Liver (tissue), 9 donors: ENCODE results near the gene C20orf173. TPM values are rescaled to one million over a fixed set of nuclear protein-coding genes. Genes with fewer than 3 reads are reported as not detected.

Source experiments
- DNase-seq: peaks from one replicate; pipeline ENCODE4 v3.0.0-alpha.2; 2017; ENCODE audit warnings: low spot score
- H3K27ac ChIP-seq, 2 donors: one replicate each; pipeline ENCODE4 v1.7.0; 2013; ENCODE audit warnings: inconsistent platforms in 2 of 2, low read length in 2 of 2, control low read depth in 1 of 2, low read depth in 1 of 2, mild to moderate bottlenecking in 1 of 2
- H3K27me3 ChIP-seq, 4 donors: one replicate each; pipeline versions ENCODE4 v1.6.1 to v1.7.0; 2013; ENCODE audit warnings: low read length in 3 of 4, inconsistent platforms in 1 of 4, mild to moderate bottlenecking in 1 of 4, moderate library complexity in 1 of 4; ENCODE audit not compliant: control insufficient read depth in 4 of 4, insufficient read depth in 4 of 4
- H3K36me3 ChIP-seq, 4 donors: one replicate each; pipeline versions ENCODE4 v1.6.1 to v1.7.0; 2013; ENCODE audit warnings: low read length in 3 of 4, mild to moderate bottlenecking in 3 of 4, low read depth in 1 of 4, moderate library complexity in 1 of 4; ENCODE audit not compliant: control insufficient read depth in 4 of 4, insufficient read depth in 3 of 4
- H3K4me1 ChIP-seq, 4 donors: one replicate each; pipeline versions ENCODE4 v1.6.1 to v1.7.0; 2013; ENCODE audit warnings: low read length in 3 of 4, mild to moderate bottlenecking in 3 of 4, moderate library complexity in 1 of 4; ENCODE audit not compliant: control insufficient read depth in 4 of 4, insufficient read depth in 4 of 4
- H3K4me3 ChIP-seq, 3 donors: one replicate each; pipeline versions ENCODE4 v1.6.1 to v1.7.0; 2013; ENCODE audit warnings: low read length in 3 of 3, control low read depth in 1 of 3, low read depth in 1 of 3, mild to moderate bottlenecking in 1 of 3
- H3K9ac ChIP-seq, 2 donors: one replicate each; pipeline ENCODE4 v1.7.0; 2013; ENCODE audit warnings: low read length in 2 of 2, mild to moderate bottlenecking in 2 of 2, moderate library complexity in 2 of 2, control low read depth in 1 of 2, low read depth in 1 of 2
- H3K9me3 ChIP-seq, 4 donors: one replicate each; pipeline versions ENCODE4 v1.6.1 to v1.7.0; 2013; ENCODE audit warnings: low read length in 3 of 4; ENCODE audit not compliant: control insufficient read depth in 4 of 4
- FOXA1 ChIP-seq: IDR thresholded peaks from 2 replicates; pipeline ENCODE4 v1.6.1; 2016; ENCODE audit warnings: antibody characterized with exemption
- FOXA2 ChIP-seq: IDR thresholded peaks from 2 replicates; pipeline ENCODE4 v1.6.1; 2016; ENCODE audit warnings: antibody characterized with exemption
- HNF4A ChIP-seq, 2 donors: conservative IDR thresholded peaks; 2 replicates each; pipeline ENCODE4 v1.6.1; 2016; ENCODE audit warnings: antibody characterized with exemption in 2 of 2, mild to moderate bottlenecking in 2 of 2
- HNF4G ChIP-seq: IDR thresholded peaks from 2 replicates; pipeline ENCODE4 v1.6.1; 2016; ENCODE audit warnings: antibody characterized with exemption
- JUND ChIP-seq, 2 donors: IDR thresholded peaks; 2 replicates each; pipeline ENCODE4 v1.6.1; 2016; ENCODE audit warnings: antibody characterized with exemption in 2 of 2
- NR2F2 ChIP-seq: IDR thresholded peaks from 2 replicates; pipeline ENCODE4 v1.6.1; 2016; ENCODE audit warnings: antibody characterized with exemption
- RAD21 ChIP-seq, 2 donors: IDR thresholded peaks; 2 replicates each; pipeline ENCODE4 v1.6.1; 2016; ENCODE audit warnings: antibody characterized with exemption in 2 of 2, mild to moderate bottlenecking in 2 of 2
- RXRA ChIP-seq, 2 donors: IDR thresholded peaks; 2 replicates each; pipeline ENCODE4 v1.6.1; 2017 to 2018; ENCODE audit warnings: antibody characterized with exemption in 2 of 2, mild to moderate bottlenecking in 1 of 2
- SP1 ChIP-seq: IDR thresholded peaks from 2 replicates; pipeline ENCODE4 v1.6.1; 2018; ENCODE audit warnings: antibody characterized with exemption, mild to moderate bottlenecking
- TAF1 ChIP-seq: conservative IDR thresholded peaks from 2 replicates; pipeline ENCODE4 v1.6.1; 2016; ENCODE audit warnings: antibody characterized with exemption, mild to moderate bottlenecking
- YY1 ChIP-seq: IDR thresholded peaks from 2 replicates; pipeline ENCODE4 v1.6.1; 2016; ENCODE audit warnings: antibody characterized with exemption, mild to moderate bottlenecking
- WGBS: extraction: QIAGEN DNeasy Blood & Tissue Kit; methylation state at CpG from one replicate; pipeline ENCODE4 v1.1.7; 2013; 5-methylcytosine and 5-hydroxymethylcytosine counted together
- polyA plus RNA-seq, 2 donors: library from polyadenylated mRNA; stranded (reverse) in 1 of 2; unstranded in 1 of 2; fragments of 200-250 nt in 1 of 2; fragments of >200 nt in 1 of 2; fragmentation: Nextera tagmentation in 1 of 2; extraction: Ambion mirVana in 1 of 2; gene quantifications; one replicate each; pipeline versions ENCODE4 v1.2.1 to v1.2.3, GENCODE V29; 2013 to 2015
- total RNA-seq, 2 donors: library from RNA; depleted of rRNA; stranded (reverse); fragments of >200 nt; gene quantifications; one replicate each; pipeline ENCODE4 v1.2.3, GENCODE V29; 2014
- TF ChIP-seq, protein P1 (sequence below): IDR thresholded peaks from 2 replicates; pipeline ENCODE4 v1.6.1; 2016; ENCODE audit warnings: antibody characterized with exemption
- TF ChIP-seq, protein P2 (sequence below): fragments of 150-350 bp; IDR thresholded peaks from 2 replicates; pipeline ENCODE4 v1.5.1; 2017; ENCODE audit warnings: improper control_type of control experiment, low read depth, low read length; ENCODE audit not compliant: missing input control
- TF ChIP-seq, protein P3 (sequence below): IDR thresholded peaks from 2 replicates; pipeline ENCODE4 v1.6.1; 2016; ENCODE audit warnings: antibody characterized with exemption
- TF ChIP-seq, protein P4 (sequence below): IDR thresholded peaks from 2 replicates; pipeline ENCODE4 v1.6.1; 2016; ENCODE audit warnings: antibody characterized with exemption, mild to moderate bottlenecking
- TF ChIP-seq, protein P5 (sequence below): IDR thresholded peaks from 2 replicates; pipeline ENCODE4 v1.6.1; 2016; ENCODE audit warnings: antibody characterized with exemption
- donor health status: healthy.
- donor health status: healthy.
- donor health status: healthy.
- donor health status: healthy.
- donor health status: healthy.

Gene C20orf173
- total and polyA plus RNA-seq, 4 donors = not detected

DNA sequence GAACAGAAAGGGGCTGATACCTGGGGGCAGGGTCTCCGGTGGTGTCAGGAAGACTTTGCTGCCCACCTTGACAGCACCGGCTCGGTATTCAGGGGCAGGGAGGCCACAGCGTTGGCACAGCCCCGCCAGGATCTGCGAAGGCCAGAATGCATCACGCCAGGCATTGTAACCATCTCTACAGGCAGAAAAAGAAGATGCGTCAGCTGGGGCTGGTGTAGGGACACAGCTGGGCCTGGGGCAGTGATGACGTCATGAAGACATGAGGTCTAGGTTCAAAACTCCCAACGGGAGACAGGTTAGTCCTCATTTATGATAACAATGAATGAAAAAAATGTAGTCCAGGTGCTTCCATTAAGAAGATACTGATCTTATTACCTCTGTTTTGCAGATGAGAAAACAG, 34.4 kb upstream of the C20orf173 start:
- 93% methylated on average over 10 of the region's 10 CpGs for WGBS
- Histone ChIP-seq H3K27ac (no peak overlapping the region), H3K4me1 (no peaks in the 10 kb centered on the region), H3K27me3 (no peaks in the 10 kb centered on the region), H3K36me3 (peaks cover 0 to 1% (median 0%) of the 10 kb centered on the region in 4 donors), H3K9me3 (no peaks in the 10 kb centered on the region), H3K9ac (no peak overlapping the region), H3K4me3 (no peak overlapping the region)
- no peak for TF ChIP-seq RAD21 (IDR thresholded peaks at IDR 0.05)
- no peak for TF ChIP-seq YY1
- TF ChIP-seq HNF4A (conservative IDR thresholded peaks at IDR 0.05) = no peak
- TF ChIP-seq, protein P1, sequence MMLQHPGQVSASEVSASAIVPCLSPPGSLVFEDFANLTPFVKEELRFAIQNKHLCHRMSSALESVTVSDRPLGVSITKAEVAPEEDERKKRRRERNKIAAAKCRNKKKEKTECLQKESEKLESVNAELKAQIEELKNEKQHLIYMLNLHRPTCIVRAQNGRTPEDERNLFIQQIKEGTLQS = no peak
- TF ChIP-seq NR2F2 = no peak
- TF ChIP-seq FOXA2 = no peak
- TF ChIP-seq, protein P2, sequence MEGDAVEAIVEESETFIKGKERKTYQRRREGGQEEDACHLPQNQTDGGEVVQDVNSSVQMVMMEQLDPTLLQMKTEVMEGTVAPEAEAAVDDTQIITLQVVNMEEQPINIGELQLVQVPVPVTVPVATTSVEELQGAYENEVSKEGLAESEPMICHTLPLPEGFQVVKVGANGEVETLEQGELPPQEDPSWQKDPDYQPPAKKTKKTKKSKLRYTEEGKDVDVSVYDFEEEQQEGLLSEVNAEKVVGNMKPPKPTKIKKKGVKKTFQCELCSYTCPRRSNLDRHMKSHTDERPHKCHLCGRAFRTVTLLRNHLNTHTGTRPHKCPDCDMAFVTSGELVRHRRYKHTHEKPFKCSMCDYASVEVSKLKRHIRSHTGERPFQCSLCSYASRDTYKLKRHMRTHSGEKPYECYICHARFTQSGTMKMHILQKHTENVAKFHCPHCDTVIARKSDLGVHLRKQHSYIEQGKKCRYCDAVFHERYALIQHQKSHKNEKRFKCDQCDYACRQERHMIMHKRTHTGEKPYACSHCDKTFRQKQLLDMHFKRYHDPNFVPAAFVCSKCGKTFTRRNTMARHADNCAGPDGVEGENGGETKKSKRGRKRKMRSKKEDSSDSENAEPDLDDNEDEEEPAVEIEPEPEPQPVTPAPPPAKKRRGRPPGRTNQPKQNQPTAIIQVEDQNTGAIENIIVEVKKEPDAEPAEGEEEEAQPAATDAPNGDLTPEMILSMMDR = no peak
- DNase-seq = no peak

DNA sequence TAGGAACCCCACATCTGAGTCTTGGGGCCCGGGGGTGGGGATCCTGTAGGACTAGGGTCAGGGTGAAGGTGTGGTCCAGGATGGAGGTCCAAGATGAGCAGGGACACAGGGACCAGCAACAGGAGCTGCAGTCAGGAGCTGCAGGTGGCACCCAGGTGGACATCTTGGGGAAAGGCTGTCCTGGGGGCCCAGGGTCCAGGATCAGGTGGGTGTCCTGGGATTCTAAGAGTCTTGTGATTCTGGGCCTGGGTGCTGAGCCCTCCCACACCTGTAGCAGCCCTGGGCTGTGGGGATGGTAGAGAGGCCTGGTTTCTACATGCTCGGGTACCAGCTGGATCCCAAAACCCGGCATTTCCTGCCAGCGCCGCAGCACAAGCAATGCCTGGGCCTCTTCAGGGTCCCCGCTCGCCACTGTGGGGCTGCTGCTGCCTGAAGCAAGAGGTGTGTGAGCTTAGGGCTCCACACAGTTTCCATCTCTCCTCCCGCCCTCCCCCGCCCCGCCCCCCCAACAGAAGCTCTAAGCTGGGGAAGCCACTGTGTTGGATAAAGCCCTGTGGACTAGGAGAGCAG, 33.2 kb upstream of the C20orf173 start:
- no peaks in the 10 kb centered on the region for H3K4me1 ChIP-seq
- TF ChIP-seq RXRA (IDR thresholded peaks at IDR 0.05) = no peak
- TF ChIP-seq, protein P1 = no peak
- TF ChIP-seq FOXA1 = no peak
- TF ChIP-seq, protein P2 = no peak
- TF ChIP-seq TAF1 = no peak
- no peak for TF ChIP-seq RAD21 (IDR thresholded peaks at IDR 0.05)
- TF ChIP-seq, protein P3, sequence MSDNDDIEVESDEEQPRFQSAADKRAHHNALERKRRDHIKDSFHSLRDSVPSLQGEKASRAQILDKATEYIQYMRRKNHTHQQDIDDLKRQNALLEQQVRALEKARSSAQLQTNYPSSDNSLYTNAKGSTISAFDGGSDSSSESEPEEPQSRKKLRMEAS = no peak
- TF ChIP-seq FOXA2 = no peak
- no peak for TF ChIP-seq NR2F2
- no peak for TF ChIP-seq HNF4G
- H3K9ac ChIP-seq = no peak overlapping the region
- WGBS = 91% methylated on average over 10 of the region's 10 CpGs
- no peaks in the 10 kb centered on the region for H3K9me3 ChIP-seq
- no peak overlapping the region for H3K4me3 ChIP-seq
- DNase-seq = no peak
- peaks cover 0 to 4% (median 2%) of the 10 kb centered on the region in 4 donors for H3K36me3 ChIP-seq
- no peaks in the 10 kb centered on the region for H3K27me3 ChIP-seq
- H3K27ac ChIP-seq = no peak overlapping the region

DNA sequence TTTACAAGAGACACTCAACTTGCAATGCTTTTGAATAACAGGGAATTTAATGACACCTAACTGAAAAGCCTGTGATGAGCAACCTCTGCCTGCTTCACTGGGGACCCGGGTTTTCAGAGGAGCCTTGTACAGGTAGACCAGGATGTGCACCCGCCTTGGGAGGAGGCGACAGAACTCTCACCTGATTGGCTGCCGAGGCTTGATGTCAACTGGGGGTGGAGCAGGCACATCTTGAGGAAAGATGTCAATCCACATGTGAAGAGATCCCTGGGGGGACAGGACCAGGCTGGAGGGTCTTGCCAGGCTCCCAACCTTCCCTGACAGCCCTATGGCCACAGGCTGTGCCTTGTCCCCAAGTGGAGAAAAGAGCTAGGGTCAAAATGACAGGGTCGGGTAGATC, 32.2 kb upstream of the C20orf173 start:
- H3K9ac ChIP-seq = no peak overlapping the region
- WGBS = 60% methylated on average over 5 of the region's 5 CpGs
- peaks cover 6 to 8% (median 7%) of the 10 kb centered on the region in 4 donors for H3K36me3 ChIP-seq
- no peak overlapping the region for H3K4me3 ChIP-seq
- DNase-seq = no peak
- no peak overlapping the region for H3K27ac ChIP-seq
- no peaks in the 10 kb centered on the region for H3K9me3 ChIP-seq
- H3K4me1 ChIP-seq = no peaks in the 10 kb centered on the region
- TF ChIP-seq, protein P1 = no peak
- TF ChIP-seq, protein P3 = no peak
- TF ChIP-seq HNF4G = no peak
- TF ChIP-seq, protein P4, sequence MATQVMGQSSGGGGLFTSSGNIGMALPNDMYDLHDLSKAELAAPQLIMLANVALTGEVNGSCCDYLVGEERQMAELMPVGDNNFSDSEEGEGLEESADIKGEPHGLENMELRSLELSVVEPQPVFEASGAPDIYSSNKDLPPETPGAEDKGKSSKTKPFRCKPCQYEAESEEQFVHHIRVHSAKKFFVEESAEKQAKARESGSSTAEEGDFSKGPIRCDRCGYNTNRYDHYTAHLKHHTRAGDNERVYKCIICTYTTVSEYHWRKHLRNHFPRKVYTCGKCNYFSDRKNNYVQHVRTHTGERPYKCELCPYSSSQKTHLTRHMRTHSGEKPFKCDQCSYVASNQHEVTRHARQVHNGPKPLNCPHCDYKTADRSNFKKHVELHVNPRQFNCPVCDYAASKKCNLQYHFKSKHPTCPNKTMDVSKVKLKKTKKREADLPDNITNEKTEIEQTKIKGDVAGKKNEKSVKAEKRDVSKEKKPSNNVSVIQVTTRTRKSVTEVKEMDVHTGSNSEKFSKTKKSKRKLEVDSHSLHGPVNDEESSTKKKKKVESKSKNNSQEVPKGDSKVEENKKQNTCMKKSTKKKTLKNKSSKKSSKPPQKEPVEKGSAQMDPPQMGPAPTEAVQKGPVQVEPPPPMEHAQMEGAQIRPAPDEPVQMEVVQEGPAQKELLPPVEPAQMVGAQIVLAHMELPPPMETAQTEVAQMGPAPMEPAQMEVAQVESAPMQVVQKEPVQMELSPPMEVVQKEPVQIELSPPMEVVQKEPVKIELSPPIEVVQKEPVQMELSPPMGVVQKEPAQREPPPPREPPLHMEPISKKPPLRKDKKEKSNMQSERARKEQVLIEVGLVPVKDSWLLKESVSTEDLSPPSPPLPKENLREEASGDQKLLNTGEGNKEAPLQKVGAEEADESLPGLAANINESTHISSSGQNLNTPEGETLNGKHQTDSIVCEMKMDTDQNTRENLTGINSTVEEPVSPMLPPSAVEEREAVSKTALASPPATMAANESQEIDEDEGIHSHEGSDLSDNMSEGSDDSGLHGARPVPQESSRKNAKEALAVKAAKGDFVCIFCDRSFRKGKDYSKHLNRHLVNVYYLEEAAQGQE = no peak
- TF ChIP-seq JUND (IDR thresholded peaks at IDR 0.05) = no peak
- no peak for TF ChIP-seq SP1
- TF ChIP-seq, protein P5, sequence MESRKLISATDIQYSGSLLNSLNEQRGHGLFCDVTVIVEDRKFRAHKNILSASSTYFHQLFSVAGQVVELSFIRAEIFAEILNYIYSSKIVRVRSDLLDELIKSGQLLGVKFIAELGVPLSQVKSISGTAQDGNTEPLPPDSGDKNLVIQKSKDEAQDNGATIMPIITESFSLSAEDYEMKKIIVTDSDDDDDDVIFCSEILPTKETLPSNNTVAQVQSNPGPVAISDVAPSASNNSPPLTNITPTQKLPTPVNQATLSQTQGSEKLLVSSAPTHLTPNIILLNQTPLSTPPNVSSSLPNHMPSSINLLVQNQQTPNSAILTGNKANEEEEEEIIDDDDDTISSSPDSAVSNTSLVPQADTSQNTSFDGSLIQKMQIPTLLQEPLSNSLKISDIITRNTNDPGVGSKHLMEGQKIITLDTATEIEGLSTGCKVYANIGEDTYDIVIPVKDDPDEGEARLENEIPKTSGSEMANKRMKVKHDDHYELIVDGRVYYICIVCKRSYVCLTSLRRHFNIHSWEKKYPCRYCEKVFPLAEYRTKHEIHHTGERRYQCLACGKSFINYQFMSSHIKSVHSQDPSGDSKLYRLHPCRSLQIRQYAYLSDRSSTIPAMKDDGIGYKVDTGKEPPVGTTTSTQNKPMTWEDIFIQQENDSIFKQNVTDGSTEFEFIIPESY = no peak
- TF ChIP-seq RXRA (IDR thresholded peaks at IDR 0.05) = no peak
- no peak for TF ChIP-seq NR2F2
- no peak for TF ChIP-seq FOXA1
- no peaks in the 10 kb centered on the region for H3K27me3 ChIP-seq
